Lower leg skin (tissue), 4 donors: ENCODE measurements around the gene THEM5. TPM values are rescaled to one million over a fixed set of nuclear protein-coding genes. Genes with fewer than 3 reads are reported as not detected.

Experiments
- DNase-seq, 2 donors: peaks; one replicate each; pipeline ENCODE4 v3.0.0-alpha.2; 2019; ENCODE audit warnings: low spot score in 2 of 2
- H3K4me3 ChIP-seq: fragments of 200-600 bp; sonication (generic); 2 replicates; pipeline ENCODE4 v1.5.1; 2017; ENCODE audit warnings: mild to moderate bottlenecking, low read depth; ENCODE audit not compliant: poor library complexity, severe bottlenecking
- POLR2A ChIP-seq, 2 donors: fragments of 450-650 bp; IDR thresholded peaks; one replicate each; pipeline ENCODE4 v1.6.1; 2016 to 2017; ENCODE audit warnings: antibody characterized with exemption in 2 of 2, mild to moderate bottlenecking in 1 of 2, moderate library complexity in 1 of 2
- WGBS, 2 donors: methylation state at CpG; one replicate each; pipeline ENCODE4 v1.1.5; 2018; 5-methylcytosine and 5-hydroxymethylcytosine counted together
- intact Hi-C: fragments of 100-400 bp; cut with DNase I; formaldehyde crosslinking; loops from one replicate; pipeline ENCODE4 v1.15.0; 2023; ENCODE audit warnings: low total_unique reads
- total RNA-seq, 4 donors: library from RNA; depleted of rRNA; stranded (reverse); fragments of >200 nt; gene quantifications; one replicate each; pipeline ENCODE4 v1.1.0, GENCODE V29; 2016
- TF ChIP-seq, protein P1 (sequence below), 3 donors: fragments of 450-650 bp; IDR thresholded peaks; one replicate each; pipeline ENCODE4 v1.5.1; 2016; ENCODE audit warnings: antibody characterized with exemption in 3 of 3, mild to moderate bottlenecking in 3 of 3, moderate library complexity in 2 of 3

The THEM5 gene
- total RNA-seq, 4 donors from 2014 or later: 74.4 to 115 (median 88.3) TPM

DNA sequence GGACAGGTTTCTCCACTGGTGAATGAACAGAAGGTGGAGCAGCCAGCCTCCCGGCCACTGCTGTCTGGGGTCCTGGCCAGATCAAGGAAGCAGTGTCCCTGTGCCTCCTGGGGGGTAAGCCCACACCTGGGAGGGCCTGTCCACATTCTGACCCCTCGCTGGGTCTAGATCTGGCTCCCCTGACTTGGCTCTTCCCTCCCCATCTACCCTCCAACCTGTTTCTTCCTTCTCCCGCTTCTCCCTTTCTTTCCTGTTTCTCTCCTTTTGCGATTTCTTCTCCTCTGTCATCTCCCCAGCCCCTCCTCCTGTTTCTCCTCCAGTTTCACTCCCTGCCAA lies 22.3 kb downstream of the THEM5 start:
- TF ChIP-seq POLR2A (IDR thresholded peaks at IDR 0.05): no peak
- TF ChIP-seq, protein P1, sequence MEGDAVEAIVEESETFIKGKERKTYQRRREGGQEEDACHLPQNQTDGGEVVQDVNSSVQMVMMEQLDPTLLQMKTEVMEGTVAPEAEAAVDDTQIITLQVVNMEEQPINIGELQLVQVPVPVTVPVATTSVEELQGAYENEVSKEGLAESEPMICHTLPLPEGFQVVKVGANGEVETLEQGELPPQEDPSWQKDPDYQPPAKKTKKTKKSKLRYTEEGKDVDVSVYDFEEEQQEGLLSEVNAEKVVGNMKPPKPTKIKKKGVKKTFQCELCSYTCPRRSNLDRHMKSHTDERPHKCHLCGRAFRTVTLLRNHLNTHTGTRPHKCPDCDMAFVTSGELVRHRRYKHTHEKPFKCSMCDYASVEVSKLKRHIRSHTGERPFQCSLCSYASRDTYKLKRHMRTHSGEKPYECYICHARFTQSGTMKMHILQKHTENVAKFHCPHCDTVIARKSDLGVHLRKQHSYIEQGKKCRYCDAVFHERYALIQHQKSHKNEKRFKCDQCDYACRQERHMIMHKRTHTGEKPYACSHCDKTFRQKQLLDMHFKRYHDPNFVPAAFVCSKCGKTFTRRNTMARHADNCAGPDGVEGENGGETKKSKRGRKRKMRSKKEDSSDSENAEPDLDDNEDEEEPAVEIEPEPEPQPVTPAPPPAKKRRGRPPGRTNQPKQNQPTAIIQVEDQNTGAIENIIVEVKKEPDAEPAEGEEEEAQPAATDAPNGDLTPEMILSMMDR (IDR thresholded peaks at IDR 0.05): no peak
- intact Hi-C loops: loop anchor here (10.0 kb wide), 1 partner anchor 296 kb away; no protein-coding TSS in a partner anchor
- H3K4me3 ChIP-seq: peak overlapping the region; percentile 22
- WGBS, 2 donors: 36 to 57% methylated on average over 4 of the region's 4 CpGs
- no peak for DNase-seq

DNA sequence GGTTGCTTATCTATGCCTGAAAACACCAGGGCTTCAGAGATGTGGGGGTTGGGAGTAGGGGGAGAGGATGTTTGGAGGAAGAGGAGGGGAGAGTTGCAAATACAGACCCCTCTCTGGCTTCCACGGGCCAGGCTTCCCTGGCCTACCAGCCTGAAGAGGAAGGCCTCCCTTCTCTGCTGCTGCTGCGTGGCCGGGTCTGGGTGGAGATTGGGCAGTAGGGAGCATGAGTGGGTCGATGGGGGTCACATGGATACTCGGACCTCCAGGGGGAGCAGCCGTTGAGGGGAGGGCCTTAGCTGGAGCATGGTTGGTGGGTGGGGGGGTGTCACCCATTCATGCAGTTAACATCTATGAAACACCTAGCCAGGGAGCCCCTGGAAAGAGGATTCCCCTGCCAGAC lies 23.5 kb downstream of the THEM5 start:
- TF ChIP-seq POLR2A (IDR thresholded peaks at IDR 0.05): no peak
- TF ChIP-seq, protein P1 (IDR thresholded peaks at IDR 0.05): no peak
- no peak for DNase-seq
- WGBS, 2 donors: 59 to 61% methylated on average over 6 of the region's 6 CpGs
- no peak overlapping the region for H3K4me3 ChIP-seq
- intact Hi-C loops: loop anchor here (10.0 kb wide), 1 partner anchor 295 kb away; no protein-coding TSS in a partner anchor

DNA sequence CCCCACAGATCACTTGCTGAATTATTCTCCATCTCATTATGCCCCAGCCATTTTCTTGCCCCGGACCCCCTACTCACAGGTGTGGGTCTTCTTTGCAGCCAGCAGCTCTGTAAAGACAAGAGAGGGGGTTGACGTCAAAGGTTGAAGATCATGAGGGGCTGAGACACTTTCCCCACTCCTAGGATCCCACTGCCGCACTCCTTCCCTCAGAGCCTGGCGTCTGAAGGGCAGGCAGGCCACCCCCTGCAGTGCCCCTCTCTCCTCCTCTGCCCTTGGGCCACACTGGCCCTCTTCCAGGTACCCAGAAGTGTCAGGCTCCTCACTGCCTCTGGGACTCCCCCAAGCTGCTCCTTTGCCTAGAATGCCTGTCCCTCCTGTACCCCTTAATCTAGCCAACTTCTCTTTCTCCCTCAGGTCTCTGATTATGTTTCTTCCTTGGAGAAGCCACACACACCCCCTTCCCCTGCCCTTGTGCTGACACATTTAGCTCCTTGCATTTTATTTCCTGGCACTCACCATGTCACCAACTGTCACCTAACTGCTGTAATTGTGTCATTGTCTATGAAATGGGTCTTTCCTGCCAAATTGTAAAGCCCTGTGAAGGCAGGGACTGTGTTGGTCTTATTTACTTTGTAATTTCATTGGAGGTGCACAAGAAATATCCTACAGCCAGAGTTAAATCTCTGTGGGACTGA lies 24.0 kb downstream of the THEM5 start:
- WGBS, 2 donors: 41 to 62% methylated on average over 4 of the region's 4 CpGs
- TF ChIP-seq POLR2A (IDR thresholded peaks at IDR 0.05): no peak
- TF ChIP-seq, protein P1 (IDR thresholded peaks at IDR 0.05): no peak
- no peak for DNase-seq
- H3K4me3 ChIP-seq: no peak overlapping the region
- intact Hi-C loops: loop anchor here (10.0 kb wide), 1 partner anchor 295 kb away; no protein-coding TSS in a partner anchor

DNA sequence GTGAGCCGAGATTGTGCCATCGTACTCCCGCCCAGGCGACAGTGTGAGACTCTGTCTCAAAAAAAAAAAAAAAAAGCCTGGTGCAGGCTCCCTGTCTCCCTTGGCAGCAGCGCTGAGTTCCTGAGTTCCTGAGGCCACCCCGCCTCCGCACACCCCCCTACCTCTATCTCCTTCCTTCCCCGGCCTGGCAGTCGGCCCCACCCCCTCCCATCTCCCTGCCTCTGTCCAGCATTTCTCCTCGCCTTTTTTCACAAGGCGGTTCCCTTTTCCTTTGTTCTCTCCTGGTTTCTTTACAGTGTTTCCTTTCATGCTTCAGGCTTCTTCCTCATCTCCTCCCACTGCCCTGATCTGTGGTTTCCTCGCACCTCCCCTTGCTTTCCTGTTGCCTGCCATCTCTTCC lies 24.6 kb downstream of the THEM5 start:
- WGBS, 2 donors: 11 to 14% methylated on average over 12 of the region's 12 CpGs
- intact Hi-C loops: no loop called here
- TF ChIP-seq POLR2A (IDR thresholded peaks at IDR 0.05): no peak
- TF ChIP-seq, protein P1 (IDR thresholded peaks at IDR 0.05): no peak
- no peak for DNase-seq
- no peak overlapping the region for H3K4me3 ChIP-seq

DNA sequence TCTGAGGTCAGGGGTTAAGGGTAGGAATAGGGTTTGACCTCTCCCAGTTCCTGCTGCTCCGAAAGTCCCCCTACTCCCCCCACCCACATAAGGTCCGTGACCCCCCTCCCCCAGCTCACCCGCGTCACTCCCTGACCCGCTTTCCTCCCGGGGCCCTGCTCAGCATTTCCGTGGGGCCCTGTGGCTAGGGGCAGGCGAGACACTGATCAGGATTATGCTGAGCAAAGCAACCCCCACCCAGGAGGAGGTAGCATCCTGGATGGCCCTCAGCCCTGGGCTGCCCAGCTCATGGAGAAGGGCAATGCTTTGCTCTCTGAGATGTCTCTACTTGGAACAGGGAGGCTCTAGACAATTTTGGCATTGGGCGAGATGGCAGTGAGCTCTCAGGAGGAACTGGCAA lies 25.7 kb downstream of the THEM5 start:
- no peak for TF ChIP-seq POLR2A (IDR thresholded peaks at IDR 0.05)
- TF ChIP-seq, protein P1 (IDR thresholded peaks at IDR 0.05): no peak
- 71 to 75% methylated on average over 6 to 9 of the region's 9 CpGs for WGBS, 2 donors

More for the DNA sequence above, 25.7 kb downstream of the THEM5 start:
- no peak for DNase-seq
- intact Hi-C loops: no loop called here
- H3K4me3 ChIP-seq: no peak overlapping the region
